SK-N-SH treated with all-trans-retinoic acid at 6 μM for 48 hours (cell line): ENCODE results near the gene DHCR7.

Experiments used
- RARB ChIP-seq: fragments of 250-450 bp; sonication (Bioruptor Pico); IDR thresholded peaks from 2 replicates; pipeline ENCODE4 v1.8.0; 2021; ENCODE audit warnings: mild to moderate bottlenecking, moderate library complexity
- ZC3H10 ChIP-seq: fragments of 250-450 bp; sonication (Bioruptor Pico); IDR thresholded peaks from 2 replicates; pipeline ENCODE4 v1.5.1; 2021; ENCODE audit warnings: mild to moderate bottlenecking, moderate library complexity

GRCh38 chr11:71490044-71490730, 42.0 kb upstream of the DHCR7 start:
- TF ChIP-seq RARB (CRISPR knock-in tag) (no peak), ZC3H10 (CRISPR knock-in tag) (no peak)
